Activated CD8-positive, alpha-beta T cell treated with anti-CD3 and anti-CD28 coated beads, Interleukin-2, amount 10 ng/mL, durations not matched to agents 7 days and 5 days (primary cell): ENCODE results near the gene C15orf39. TPM values are rescaled to one million over a fixed set of nuclear protein-coding genes. Genes with fewer than 3 reads are reported as not detected.

Source experiments
- ATAC-seq: fragments of 150-1000 bp; cut with Tn5 transposase; one replicate; pipeline ENCODE4 v1.10.0; 2021; ENCODE audit warnings: moderate library complexity
- CTCF ChIA-PET: fragments of 350-600 bp; sonication (Branson Sonifier 250); formaldehyde crosslinking; loops from one replicate; lab custom pipeline; 2021; ENCODE audit warnings: antibody characterized with exemption; lab: Charles Lee
- POLR2A ChIA-PET: fragments of 350-600 bp; sonication (Branson Sonifier 250); formaldehyde crosslinking; loops from one replicate; lab custom pipeline; 2021; ENCODE audit warnings: antibody characterized with exemption; lab: Charles Lee
- DNase-seq: peaks from one replicate; pipeline ENCODE4 v3.0.0-alpha.2; 2020
- H3K27ac Mint-ChIP-seq: one replicate; pipeline ENCODE4 v1.8.0; 2021; ENCODE audit warnings: mild to moderate bottlenecking, mixed read lengths
- H3K27me3 Mint-ChIP-seq: one replicate; pipeline ENCODE4 v1.8.0; 2021; ENCODE audit warnings: low read depth, mixed read lengths
- H3K36me3 Mint-ChIP-seq: one replicate; pipeline ENCODE4 v1.8.0; 2021; ENCODE audit warnings: low read depth, mixed read lengths
- H3K4me1 Mint-ChIP-seq: one replicate; pipeline ENCODE4 v1.8.0; 2021; ENCODE audit warnings: low read depth, mixed read lengths
- H3K4me3 Mint-ChIP-seq: one replicate; pipeline ENCODE4 v1.8.0; 2021; ENCODE audit warnings: mild to moderate bottlenecking, mixed read lengths
- H3K9me3 Mint-ChIP-seq: one replicate; pipeline ENCODE4 v1.8.0; 2022; ENCODE audit warnings: mixed read lengths; ENCODE audit not compliant: insufficient read depth
- total RNA-seq, 2 experiments: library from RNA; stranded (reverse); gene quantifications; one replicate each; pipeline ENCODE4 v1.2.3, GENCODE V29; 2021

The C15orf39 gene
- total RNA-seq = 10 to 100 TPM; 57.2 to 59.4 TPM

DNA sequence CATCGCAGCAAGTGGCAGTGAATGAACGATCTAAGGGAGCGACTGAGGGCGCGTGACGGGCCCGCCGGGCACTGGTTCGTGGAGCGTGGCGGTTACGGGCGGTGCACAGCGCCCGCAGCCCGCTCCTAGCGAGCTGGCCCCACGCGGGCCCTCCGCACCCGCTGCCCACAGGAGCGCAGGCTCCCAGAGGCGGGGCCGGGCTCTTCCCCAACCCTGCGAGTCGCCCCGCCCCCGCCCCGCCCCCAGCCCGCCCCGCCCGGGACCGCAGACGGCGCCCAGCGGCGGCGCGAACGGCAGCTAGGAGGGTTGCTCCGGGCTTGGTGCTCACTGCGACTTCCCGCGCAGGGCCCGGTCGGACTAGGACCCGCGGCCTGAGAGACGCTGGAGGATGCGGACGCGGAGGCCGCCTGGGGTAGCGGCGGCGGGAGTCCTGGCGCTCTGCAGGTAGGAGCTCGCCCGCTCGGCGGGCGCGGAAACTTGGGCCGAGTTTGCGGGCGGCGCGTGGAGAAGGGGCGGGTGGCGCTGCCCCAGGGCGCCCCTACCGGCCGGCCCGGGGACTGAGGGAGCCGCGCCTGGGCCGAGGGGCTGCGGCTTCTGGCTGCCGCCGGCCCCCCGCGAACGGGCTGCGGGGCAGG, at the start of gene C15orf39:
TSS of gene C15orf39 (plus strand) at position 267 of the 635 bp plus-strand sequence. CDS start 4,167 bp downstream, outside the sequence.
- ATAC-seq (peak; percentile 63), DNase-seq (peak; percentile 79)
- Mint-ChIP-seq H3K4me1 (peaks cover 63% of the 10 kb centered on the region), H3K27ac (peak within 1 kb of the TSS; percentile 91), H3K36me3 (peaks cover 20% of the 10 kb centered on the region), H3K4me3 (peak within 1 kb of the TSS; percentile 90), H3K9me3 (no peaks in the 10 kb centered on the region), H3K27me3 (no peaks in the 10 kb centered on the region)
- ChIA-PET POLR2A (interaction anchor here (0.8 to 2.8 kb wide), 14 partner anchors 30 to 264 kb away, joined by 3 to 15 read pairs (median 4); partner anchors contain the start of genes COX5A, PPCDC and RPP25), CTCF (interaction anchor here (0.6 to 4.5 kb wide), 24 partner anchors 10 to 475 kb away, joined by 3 to 39 read pairs (median 4); partner anchors contain the start of genes PPCDC and RPP25)

DNA sequence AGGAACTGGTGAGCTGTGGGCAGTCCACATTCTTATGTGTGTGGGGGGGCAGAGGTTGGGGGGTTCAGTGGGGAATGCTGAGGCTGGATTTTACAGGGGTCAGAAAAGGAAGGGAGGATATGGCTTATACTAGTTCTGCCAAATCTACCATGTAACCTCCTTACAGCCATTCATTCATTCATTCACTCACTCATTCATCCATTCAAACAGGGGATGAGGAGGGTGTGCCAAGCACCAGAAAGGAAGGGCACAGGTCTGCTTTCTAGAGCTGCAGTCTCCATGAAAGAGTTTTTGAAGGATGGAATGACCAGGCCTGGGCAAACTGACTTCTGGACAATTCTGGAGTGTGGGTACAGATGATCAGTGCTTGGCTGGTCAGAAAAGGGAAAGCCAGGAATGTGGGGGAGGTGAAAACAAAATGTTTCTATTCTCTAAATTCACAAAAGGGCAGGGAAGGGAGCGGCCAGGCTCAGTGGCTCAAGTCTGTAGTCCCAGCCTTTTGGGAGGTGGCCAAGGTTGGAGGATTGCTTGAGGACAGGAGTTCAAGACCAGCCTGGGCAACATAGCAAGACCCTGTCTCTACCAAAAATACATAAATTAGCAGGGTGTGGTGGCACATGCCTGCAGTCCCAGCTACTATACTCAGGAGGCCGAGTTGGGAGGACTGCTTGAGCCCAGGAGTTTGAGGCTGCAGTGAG, 49.2 kb upstream of the C15orf39 start:
- Mint-ChIP-seq H3K36me3 (peaks cover 9% of the 10 kb centered on the region), H3K9me3 (peaks cover 18% of the 10 kb centered on the region), H3K4me3 (no peak overlapping the region), H3K27ac (peak overlapping the region; percentile 61), H3K4me1 (peaks cover 38% of the 10 kb centered on the region), H3K27me3 (peaks cover 3% of the 10 kb centered on the region)
- ChIA-PET CTCF (interaction anchor here (1.0 to 1.3 kb wide), 2 partner anchors 49 to 85 kb away, joined by 3 read pairs; partner anchors contain the start of gene C15orf39), POLR2A (no interaction called here)
- ATAC-seq (no peak), DNase-seq (no peak)

DNA sequence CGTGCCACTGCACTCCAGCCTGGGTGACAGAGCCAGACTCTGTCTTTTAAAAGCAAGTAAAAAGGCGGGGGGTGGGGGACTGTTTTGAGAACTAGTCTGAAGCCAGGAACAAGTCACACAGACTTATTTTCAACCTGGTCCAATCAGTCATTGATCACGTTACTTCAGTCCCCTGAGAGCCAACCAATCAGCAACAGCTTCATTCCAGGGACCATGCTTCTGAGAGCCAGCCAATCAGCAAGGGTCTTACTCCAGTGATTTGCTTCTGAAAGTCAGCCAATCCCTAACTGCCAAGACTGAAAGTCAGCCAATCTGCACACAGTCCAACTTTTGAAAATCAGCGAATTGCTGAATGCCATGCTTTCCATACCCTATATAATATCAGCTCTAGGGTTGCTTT, 48.6 kb upstream of the C15orf39 start:
- Mint-ChIP-seq H3K27ac (no peak overlapping the region), H3K27me3 (peaks cover 3% of the 10 kb centered on the region), H3K4me3 (no peak overlapping the region), H3K36me3 (peaks cover 9% of the 10 kb centered on the region), H3K4me1 (peaks cover 38% of the 10 kb centered on the region), H3K9me3 (peaks cover 17% of the 10 kb centered on the region)
- ChIA-PET CTCF (interaction anchor here (1.0 to 1.3 kb wide), 2 partner anchors 49 to 86 kb away, joined by 3 read pairs; partner anchors contain the start of gene C15orf39), POLR2A (no interaction called here)
- ATAC-seq (peak; percentile 52), DNase-seq (peak; percentile 50)

- ChIA-PET CTCF (interaction anchor here (1.0 to 1.3 kb wide), 2 partner anchors 48 to 86 kb away, joined by 3 read pairs; partner anchors contain the start of gene C15orf39), POLR2A (interaction anchor here (0.6 to 1.0 kb wide), 2 partner anchors 50 to 300 kb away, joined by 3 read pairs; no protein-coding TSS in a partner anchor)
- H3K27ac Mint-ChIP-seq = peak overlapping the region; percentile 23
- ATAC-seq (no peak), DNase-seq (no peak)
- H3K4me3 Mint-ChIP-seq = no peak overlapping the region
- H3K4me1 Mint-ChIP-seq = peaks cover 38% of the 10 kb centered on the region
- H3K36me3 Mint-ChIP-seq = peaks cover 9% of the 10 kb centered on the region
- H3K9me3 Mint-ChIP-seq = peaks cover 12% of the 10 kb centered on the region
- H3K27me3 Mint-ChIP-seq = peaks cover 3% of the 10 kb centered on the region
These were observed 48.0 kb upstream of the C15orf39 start for GRCh38 chr15:75153565-75154276.

GRCh38 chr15:75154461-75155062, 47.1 kb upstream of the C15orf39 start:
- Mint-ChIP-seq H3K36me3 (peaks cover 9% of the 10 kb centered on the region), H3K4me1 (peaks cover 38% of the 10 kb centered on the region), H3K27ac (no peak overlapping the region), H3K9me3 (peaks cover 12% of the 10 kb centered on the region), H3K27me3 (peaks cover 8% of the 10 kb centered on the region), H3K4me3 (no peak overlapping the region)
- no peak for ATAC-seq
- DNase-seq = no peak
- POLR2A ChIA-PET = interaction anchor here (1.0 kb wide), 1 partner anchor 50 kb away, joined by 3 read pairs; no protein-coding TSS in a partner anchor
- CTCF ChIA-PET = no interaction called here

DNA sequence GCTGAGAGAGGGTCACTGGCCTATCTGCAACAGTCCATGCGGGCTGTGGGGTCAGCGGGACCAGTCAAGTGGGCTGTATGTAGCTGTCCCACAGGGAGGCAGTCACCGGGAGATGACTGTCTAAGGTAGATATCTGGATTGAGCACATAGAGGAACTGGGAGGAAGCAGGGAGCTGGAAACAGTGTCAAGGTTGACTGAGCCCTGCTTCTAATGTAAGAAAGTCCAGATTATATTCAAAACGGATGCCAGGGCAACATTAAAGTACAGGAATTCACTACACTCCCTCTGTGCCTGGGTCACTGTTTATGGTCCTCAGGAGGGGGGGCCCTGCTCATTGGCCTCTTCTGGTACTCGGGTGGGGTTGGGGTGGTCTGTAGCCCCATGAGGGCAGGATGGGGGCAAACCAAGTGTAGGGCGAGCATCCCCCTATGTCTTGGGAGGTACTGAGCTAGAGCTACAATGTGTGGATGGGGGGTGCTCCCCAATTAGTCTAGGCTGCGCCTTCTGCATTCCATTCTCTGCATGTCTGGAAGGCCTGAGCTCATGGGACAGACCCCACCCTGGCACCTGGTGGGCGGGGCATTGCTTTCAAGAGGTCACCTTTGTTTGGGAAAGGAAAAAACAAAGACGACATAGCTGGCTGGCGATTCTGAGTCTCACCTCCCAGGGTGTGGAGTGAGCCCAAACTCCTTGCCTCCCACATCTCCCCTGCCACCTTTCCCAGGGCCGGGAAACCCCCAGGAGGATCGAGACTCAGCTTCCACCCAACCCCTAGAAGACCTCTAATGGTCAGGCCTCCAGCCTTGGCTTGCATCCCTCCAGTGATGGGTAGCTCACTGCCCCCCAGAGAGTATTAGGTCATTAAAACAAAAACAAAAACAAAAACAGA, 45.1 kb upstream of the C15orf39 start:
- ChIA-PET POLR2A (interaction anchor here (0.7 kb wide), 1 partner anchor 11 kb away, joined by 3 read pairs; no protein-coding TSS in a partner anchor), CTCF (interaction anchor here (1.4 to 2.4 kb wide), 2 partner anchors 113 to 125 kb away, joined by 3 to 6 read pairs; no protein-coding TSS in a partner anchor)
- H3K4me1 Mint-ChIP-seq = peaks cover 26% of the 10 kb centered on the region
- ATAC-seq (no peak), DNase-seq (no peak)
- no peak overlapping the region for H3K4me3 Mint-ChIP-seq
- H3K36me3 Mint-ChIP-seq = peaks cover 1% of the 10 kb centered on the region
- H3K27me3 Mint-ChIP-seq = peaks cover 15% of the 10 kb centered on the region
- peaks cover under 1% of the 10 kb centered on the region for H3K9me3 Mint-ChIP-seq
- no peak overlapping the region for H3K27ac Mint-ChIP-seq

GRCh38 chr15:75158402-75158801, 43.3 kb upstream of the C15orf39 start:
- CTCF ChIA-PET = no interaction called here

GRCh38 chr15:75159244-75159643, 42.4 kb upstream of the C15orf39 start:
- CTCF ChIA-PET = interaction anchor here (0.9 kb wide), 1 partner anchor 42 kb away, joined by 4 read pairs; the partner anchor contains the start of gene C15orf39
- POLR2A ChIA-PET = interaction anchor here (1.1 kb wide), 1 partner anchor 136 kb away, joined by 4 read pairs; the partner anchor contains the start of gene PPCDC

More at GRCh38 chr15:75158402-75158801, 43.3 kb upstream of the C15orf39 start:
- ATAC-seq (no peak), DNase-seq (no peak)
- H3K9me3 Mint-ChIP-seq = no peaks in the 10 kb centered on the region
- POLR2A ChIA-PET = no interaction called here
- peaks cover 10% of the 10 kb centered on the region for H3K4me1 Mint-ChIP-seq
- H3K4me3 Mint-ChIP-seq = no peak overlapping the region
- no peak overlapping the region for H3K27ac Mint-ChIP-seq
- H3K27me3 Mint-ChIP-seq = peaks cover 15% of the 10 kb centered on the region
- H3K36me3 Mint-ChIP-seq = no peaks in the 10 kb centered on the region

DNA sequence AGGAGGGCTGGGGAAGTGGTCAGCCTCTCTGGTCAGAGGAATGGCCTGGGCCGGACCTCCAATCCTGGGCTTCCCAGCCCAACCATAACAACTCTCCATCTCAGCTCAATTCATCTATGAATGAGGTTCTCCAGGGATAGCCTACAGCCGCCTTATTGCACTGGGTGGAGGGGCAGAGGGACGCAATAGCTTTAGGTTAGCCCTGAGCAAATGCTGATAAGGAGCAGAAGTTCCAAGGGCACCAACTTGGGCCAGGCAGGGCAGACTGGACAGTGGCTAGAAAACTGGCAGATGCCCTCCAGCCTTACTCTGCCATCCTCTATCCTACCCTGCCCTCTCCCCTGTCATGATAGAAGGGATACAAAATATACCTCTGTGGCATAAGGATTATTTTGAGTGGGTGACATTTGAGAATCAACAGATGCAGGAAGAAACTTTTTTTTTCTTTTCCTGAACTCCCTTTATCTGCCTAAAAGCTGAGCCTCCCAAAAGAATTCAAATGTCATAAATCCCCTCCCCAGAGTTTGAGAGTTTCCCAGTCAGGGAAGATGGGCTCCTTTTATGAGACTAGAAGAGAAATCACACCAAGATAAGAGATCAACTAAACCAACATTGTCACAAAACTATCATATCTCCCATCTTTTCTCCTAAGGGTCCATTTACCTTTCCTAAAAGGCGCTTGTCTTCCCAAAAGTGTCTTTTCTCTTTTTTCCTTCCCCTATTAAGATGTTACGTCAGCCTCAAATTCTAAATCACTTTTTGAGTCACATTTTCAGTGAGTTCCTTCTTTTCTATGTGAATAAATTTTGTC, 40.4 kb upstream of the C15orf39 start:
- H3K27ac Mint-ChIP-seq = no peak overlapping the region
- H3K36me3 Mint-ChIP-seq = no peaks in the 10 kb centered on the region
- H3K9me3 Mint-ChIP-seq = no peaks in the 10 kb centered on the region
- ATAC-seq (no peak), DNase-seq (no peak)
- POLR2A ChIA-PET = no interaction called here
- H3K27me3 Mint-ChIP-seq = peaks cover 15% of the 10 kb centered on the region
- H3K4me1 Mint-ChIP-seq = peaks cover 6% of the 10 kb centered on the region
- no peak overlapping the region for H3K4me3 Mint-ChIP-seq
- CTCF ChIA-PET = no interaction called here

More at GRCh38 chr15:75159244-75159643, 42.4 kb upstream of the C15orf39 start:
- H3K27ac Mint-ChIP-seq = no peak overlapping the region
- ATAC-seq = no peak
- no peaks in the 10 kb centered on the region for H3K9me3 Mint-ChIP-seq
- H3K4me3 Mint-ChIP-seq = no peak overlapping the region
- peaks cover 15% of the 10 kb centered on the region for H3K27me3 Mint-ChIP-seq
- peaks cover 3% of the 10 kb centered on the region for H3K4me1 Mint-ChIP-seq
- H3K36me3 Mint-ChIP-seq = no peaks in the 10 kb centered on the region
- no peak for DNase-seq
